Lung (tissue), 12 donors: ENCODE measurements around the gene DENND2A. TPM values are rescaled to one million over a fixed set of nuclear protein-coding genes. Genes with fewer than 3 reads are reported as not detected.
A peak's percentile ranks its signal among the peaks of the same experiment; 100 is the strongest.

Experiments
- ATAC-seq: fragments of 200-7000 bp; cut with Tn5 transposase; one replicate; pipeline ENCODE4 v1.9.1; 2020; ENCODE audit warnings: moderate number of reproducible peaks; ENCODE audit not compliant: insufficient read depth, low FRiP score
- DNase-seq, 3 donors: peaks; one replicate each; pipeline ENCODE4 v3.0.0-alpha.2; 2013 to 2017
- H3K27ac ChIP-seq, 2 donors: one replicate each; pipeline ENCODE4 v1.5.1; 2013; ENCODE audit warnings: mild to moderate bottlenecking in 2 of 2, moderate library complexity in 2 of 2, control low read depth in 1 of 2, inconsistent platforms in 1 of 2, low read depth in 1 of 2, low read length in 1 of 2
- H3K27me3 ChIP-seq, 3 donors: one replicate each; pipeline ENCODE4 v1.5.1; 2013; ENCODE audit warnings: low read length in 2 of 3; ENCODE audit not compliant: control insufficient read depth in 3 of 3, insufficient read depth in 3 of 3
- H3K36me3 ChIP-seq, 4 donors: one replicate each; pipeline ENCODE4 v1.5.1; 2013; ENCODE audit warnings: low read length in 4 of 4, mild to moderate bottlenecking in 1 of 4, moderate library complexity in 1 of 4; ENCODE audit not compliant: control insufficient read depth in 4 of 4, insufficient read depth in 4 of 4
- H3K4me1 ChIP-seq, 5 donors: one replicate each; pipeline ENCODE4 v1.5.1; 2013; ENCODE audit warnings: low read length in 5 of 5, mild to moderate bottlenecking in 2 of 5, moderate library complexity in 1 of 5; ENCODE audit not compliant: control insufficient read depth in 5 of 5, insufficient read depth in 5 of 5
- H3K4me3 ChIP-seq: one replicate; pipeline ENCODE4 v1.5.1; 2013; ENCODE audit warnings: mild to moderate bottlenecking, control low read depth, moderate library complexity
- H3K9ac ChIP-seq, 2 donors: one replicate each; pipeline ENCODE4 v1.5.1; 2013; ENCODE audit warnings: low read length in 2 of 2, control low read depth in 1 of 2; ENCODE audit not compliant: insufficient read depth in 1 of 2
- H3K9me3 ChIP-seq, 4 donors: one replicate each; pipeline ENCODE4 v1.5.1; 2013; ENCODE audit warnings: low read length in 3 of 4, mild to moderate bottlenecking in 1 of 4, moderate library complexity in 1 of 4; ENCODE audit not compliant: control insufficient read depth in 4 of 4, insufficient read depth in 3 of 4
- CTCF ChIP-seq: IDR thresholded peaks from 2 replicates; pipeline ENCODE4 v1.5.1; 2012; ENCODE audit warnings: mild to moderate bottlenecking; ENCODE audit errors: control extremely low read depth, extremely low read depth
- WGBS, 2 donors: extraction: QIAGEN DNeasy Blood & Tissue Kit; methylation state at CpG; one replicate each; pipeline ENCODE4 v1.1.7; 2013; 5-methylcytosine and 5-hydroxymethylcytosine counted together
- polyA plus RNA-seq, 2 donors: library from polyadenylated mRNA; stranded (reverse); fragments of 200-250 nt; gene quantifications; one replicate each; pipeline ENCODE4 v1.2.1, GENCODE V29; 2013
- total RNA-seq, 2 donors: library from RNA; depleted of rRNA in 1 of 2; stranded (reverse); fragments of >200 nt in 1 of 2; gene quantifications; one replicate each; pipeline ENCODE4 v1.2.1, GENCODE V29; 2014 to 2021
- donor health status: control.
- donor health status: control.
- donor health status: Bipolar disorder and iron deficiency.
- donor health status: healthy.
- donor health status: DM: yes; HTN: yes; CAD: no.

DENND2A gene
- total and polyA plus RNA-seq, 4 donors: 4.1 to 32.4 (median 9.7) TPM

- Histone ChIP-seq H3K4me1 (peaks cover 0 to 12% (median 1%) of the 10 kb centered on the region in 5 donors), H3K27ac (peak overlapping the region in 1 of 2 donors; percentile 0), H3K4me3 (no peak overlapping the region), H3K9ac (no peak overlapping the region), H3K9me3 (no peaks in the 10 kb centered on the region), H3K36me3 (peaks cover 0 to 23% (median 5%) of the 10 kb centered on the region in 4 donors), H3K27me3 (no peaks in the 10 kb centered on the region)
- DNase-seq (no peak), ATAC-seq (no peak)
- WGBS, 2 donors: 75 to 82% methylated on average over 21 of the region's 21 CpGs
- no peak for TF ChIP-seq CTCF
Measured at GRCh38 chr7:140601566-140602174, 38.9 kb downstream of the DENND2A start.

- no peak for DNase-seq
- no peak overlapping the region for H3K9ac ChIP-seq
- ATAC-seq: no peak
- TF ChIP-seq CTCF: no peak
- no peaks in the 10 kb centered on the region for H3K27me3 ChIP-seq
- no peak overlapping the region for H3K27ac ChIP-seq
- peaks cover 0 to 23% (median 5%) of the 10 kb centered on the region in 4 donors for H3K36me3 ChIP-seq
- WGBS, 2 donors: 89 to 94% methylated on average over 3 of the region's 3 CpGs
- peaks cover 0 to 23% (median 6%) of the 10 kb centered on the region in 5 donors for H3K4me1 ChIP-seq
- H3K9me3 ChIP-seq: no peaks in the 10 kb centered on the region
- no peak overlapping the region for H3K4me3 ChIP-seq
Measured at GRCh38 chr7:140600341-140600740, 40.3 kb downstream of the DENND2A start.

- Histone ChIP-seq H3K27ac (no peak overlapping the region), H3K4me3 (no peak overlapping the region), H3K27me3 (no peaks in the 10 kb centered on the region), H3K9me3 (no peaks in the 10 kb centered on the region), H3K36me3 (peaks cover 0 to 25% (median 4%) of the 10 kb centered on the region in 4 donors), H3K4me1 (peaks cover 0 to 23% (median 6%) of the 10 kb centered on the region in 5 donors), H3K9ac (peak overlapping the region in 1 of 2 donors; percentile 35)
- ATAC-seq (no peak), DNase-seq (no peak)
- TF ChIP-seq CTCF: no peak
- 76 to 90% methylated on average over 5 of the region's 5 CpGs for WGBS, 2 donors
Measured at GRCh38 chr7:140597428-140597949, 43.1 kb downstream of the DENND2A start.
